Gastrocnemius medialis (tissue), 4 donors: ENCODE measurements around the gene UCKL1.

ENCODE experiments used
- POLR2A ChIP-seq, 2 donors: fragments of 450-650 bp; IDR thresholded peaks; one replicate each; pipeline ENCODE4 v1.6.1; 2017; ENCODE audit warnings: antibody characterized with exemption in 2 of 2, mild to moderate bottlenecking in 2 of 2, moderate library complexity in 2 of 2
- TF ChIP-seq, protein P1 (sequence below), 5 experiments: fragments of 450-650 bp in 3 of 5; fragments of 200-600 bp in 2 of 5; sonication (generic) in 2 of 5; IDR thresholded peaks in 4 of 5; conservative IDR thresholded peaks in 1 of 5; 1 replicate in 4 of 5; 2 replicates in 1 of 5; pipeline ENCODE4 v1.5.1; 2016 to 2019; ENCODE audit warnings: antibody characterized with exemption in 5 of 5, mild to moderate bottlenecking in 3 of 5, moderate library complexity in 3 of 5

- TF ChIP-seq, protein P1, sequence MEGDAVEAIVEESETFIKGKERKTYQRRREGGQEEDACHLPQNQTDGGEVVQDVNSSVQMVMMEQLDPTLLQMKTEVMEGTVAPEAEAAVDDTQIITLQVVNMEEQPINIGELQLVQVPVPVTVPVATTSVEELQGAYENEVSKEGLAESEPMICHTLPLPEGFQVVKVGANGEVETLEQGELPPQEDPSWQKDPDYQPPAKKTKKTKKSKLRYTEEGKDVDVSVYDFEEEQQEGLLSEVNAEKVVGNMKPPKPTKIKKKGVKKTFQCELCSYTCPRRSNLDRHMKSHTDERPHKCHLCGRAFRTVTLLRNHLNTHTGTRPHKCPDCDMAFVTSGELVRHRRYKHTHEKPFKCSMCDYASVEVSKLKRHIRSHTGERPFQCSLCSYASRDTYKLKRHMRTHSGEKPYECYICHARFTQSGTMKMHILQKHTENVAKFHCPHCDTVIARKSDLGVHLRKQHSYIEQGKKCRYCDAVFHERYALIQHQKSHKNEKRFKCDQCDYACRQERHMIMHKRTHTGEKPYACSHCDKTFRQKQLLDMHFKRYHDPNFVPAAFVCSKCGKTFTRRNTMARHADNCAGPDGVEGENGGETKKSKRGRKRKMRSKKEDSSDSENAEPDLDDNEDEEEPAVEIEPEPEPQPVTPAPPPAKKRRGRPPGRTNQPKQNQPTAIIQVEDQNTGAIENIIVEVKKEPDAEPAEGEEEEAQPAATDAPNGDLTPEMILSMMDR (IDR thresholded peaks at IDR 0.05 in 4 of 5, conservative IDR thresholded peaks at IDR 0.05 in 1 of 5), result no peak
- TF ChIP-seq POLR2A (IDR thresholded peaks at IDR 0.05), result no peak
Measured at GRCh38 chr20:63966944-63967322, 10.7 kb upstream of the UCKL1 start.
